GM18909 (cell line): ENCODE measurements around the gene TRUB1.

ENCODE experiments used
- ATAC-seq: cut with Tn5 transposase; IDR thresholded peaks from one replicate; pipeline ENCODE4 v1.9.1; 2021; ENCODE audit warnings: mild to moderate bottlenecking; ENCODE audit not compliant: unreplicated experiment, poor library complexity

TRUB1 gene

DNA sequence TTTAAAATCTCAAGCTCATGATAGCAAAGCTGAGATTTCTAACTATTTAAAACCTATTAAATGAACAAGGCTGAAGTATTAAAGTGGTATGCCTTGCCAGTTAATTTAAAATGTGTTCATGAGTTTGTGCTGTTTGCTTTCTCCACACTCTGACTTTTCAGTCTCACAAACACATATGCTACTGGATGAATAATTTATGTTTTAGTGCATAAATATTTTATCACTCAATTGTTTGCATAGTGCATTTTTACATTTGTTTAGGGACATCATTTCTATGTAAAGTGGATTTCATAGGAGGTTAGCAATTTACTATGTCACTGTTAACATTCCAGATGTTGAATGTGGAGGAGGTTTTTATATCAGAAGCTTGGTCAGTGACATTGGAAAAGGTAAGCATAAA, 36.0 kb downstream of the TRUB1 start:
- ATAC-seq = no peak

GRCh38 chr10:114974625-114975024, 36.6 kb downstream of the TRUB1 start:
- no peak for ATAC-seq

DNA sequence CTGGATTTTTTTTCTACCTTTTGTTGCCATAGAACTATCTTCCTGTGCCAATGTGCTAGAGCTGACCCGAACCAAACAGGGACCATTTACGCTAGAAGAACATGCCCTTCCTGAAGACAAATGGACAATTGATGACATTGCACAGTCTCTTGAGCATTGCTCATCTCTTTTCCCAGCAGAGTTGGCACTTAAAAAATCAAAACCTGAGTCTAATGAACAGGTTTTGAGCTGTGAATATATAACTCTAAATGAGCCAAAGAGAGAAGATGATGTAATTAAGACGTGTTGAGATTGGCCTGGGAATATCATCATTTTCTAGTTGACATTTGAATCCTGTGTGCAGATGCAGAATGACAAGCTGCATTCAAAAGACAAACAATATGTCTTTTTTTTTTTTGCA, 37.1 kb downstream of the TRUB1 start:
- ATAC-seq = no peak

GRCh38 chr10:114982989-114983388, 45.0 kb downstream of the TRUB1 start:
- no peak for ATAC-seq

DNA sequence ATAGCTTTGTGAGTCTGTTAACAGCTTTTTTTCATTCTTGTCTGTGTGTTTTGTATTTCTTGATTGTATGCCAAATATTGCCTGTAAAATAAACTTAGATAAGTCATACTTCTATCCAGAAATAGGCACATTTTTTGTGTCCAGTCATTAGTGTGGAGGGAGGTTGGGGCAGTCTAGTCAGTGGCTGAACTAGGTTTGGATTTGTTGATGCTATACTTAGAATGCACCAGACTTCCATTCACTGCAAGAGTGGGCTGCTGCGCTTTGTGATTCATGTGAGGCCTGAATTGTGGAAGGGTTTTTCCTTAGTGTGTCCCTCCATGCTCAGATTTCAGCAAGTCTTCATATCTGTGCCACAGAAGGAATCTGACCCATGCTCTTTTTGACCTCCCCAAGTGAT, 50.0 kb downstream of the TRUB1 start:
- no peak for ATAC-seq

DNA sequence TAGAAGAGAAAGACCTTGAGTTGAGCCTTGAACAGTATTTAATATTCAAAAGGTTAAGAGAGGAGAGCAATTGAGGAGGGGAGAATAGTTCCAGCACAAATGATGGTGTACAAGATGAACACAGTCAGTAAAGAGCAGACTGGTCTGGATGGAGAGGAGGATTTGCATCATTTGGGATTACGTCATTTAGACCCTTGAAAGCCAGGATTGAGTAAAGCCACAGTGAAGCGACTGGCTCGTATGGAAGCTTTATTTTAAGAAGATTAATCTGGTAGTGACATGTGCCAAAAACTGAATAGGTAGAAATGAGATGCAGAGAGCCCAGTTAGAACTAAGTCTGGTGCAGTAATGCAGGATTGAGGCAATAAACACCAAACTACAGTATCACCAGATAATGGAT, 52.6 kb downstream of the TRUB1 start:
- ATAC-seq = no peak

- ATAC-seq = no peak
These were observed 53.0 kb downstream of the TRUB1 start for GRCh38 chr10:114990991-114991390.

DNA sequence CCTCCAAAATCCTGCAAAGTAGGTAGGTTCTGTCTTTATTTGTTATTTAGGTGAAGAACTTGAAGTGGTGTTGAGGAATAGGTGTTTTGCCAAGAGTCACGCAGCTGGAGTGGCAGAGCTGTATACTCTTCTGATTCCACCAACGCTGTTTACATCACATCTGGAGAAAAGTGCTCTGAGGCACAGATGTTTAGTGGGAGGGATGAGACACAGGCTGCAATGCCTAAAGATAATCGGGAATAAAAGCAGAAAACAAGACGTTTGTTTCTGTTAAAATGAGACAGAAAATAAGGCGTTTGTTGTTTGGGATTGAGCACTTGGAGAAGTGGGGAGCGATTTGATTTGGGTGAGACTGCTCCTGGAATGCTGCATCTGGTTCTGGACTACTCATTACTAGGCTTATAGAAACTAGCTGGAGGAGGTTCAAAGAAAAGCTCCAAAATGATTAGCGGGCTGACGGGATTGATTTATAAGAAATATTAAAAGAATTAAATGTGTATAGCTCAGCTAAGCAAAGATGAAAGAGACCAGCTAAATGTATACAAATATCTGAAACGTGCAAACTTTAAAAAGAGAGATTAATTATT, 54.3 kb downstream of the TRUB1 start:
- ATAC-seq = no peak

GRCh38 chr10:114995468-114996247, 57.7 kb downstream of the TRUB1 start:
- ATAC-seq = no peak

- no peak for ATAC-seq
These were observed 58.5 kb downstream of the TRUB1 start for GRCh38 chr10:114996542-114996941.

DNA sequence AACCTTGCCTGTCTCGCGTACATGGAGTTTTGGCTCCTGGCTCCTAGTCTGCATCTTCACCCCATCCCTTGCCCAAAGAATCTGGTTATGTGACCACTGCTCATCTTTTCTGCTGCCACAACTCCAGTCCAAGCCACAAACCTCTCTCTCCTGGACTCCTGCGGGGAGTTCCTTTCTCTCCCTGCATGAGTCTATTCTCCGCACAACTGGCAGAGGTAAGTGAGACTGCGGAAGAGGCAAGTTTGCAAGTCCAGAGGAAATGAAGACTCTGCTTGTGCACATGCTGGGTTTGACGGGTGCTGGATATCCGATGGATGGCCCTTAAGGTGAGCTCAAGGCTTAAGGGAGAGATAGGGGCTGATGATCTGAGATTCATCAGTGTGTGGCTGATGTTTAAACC, 61.0 kb downstream of the TRUB1 start:
- no peak for ATAC-seq

GRCh38 chr10:115001506-115002381, 63.7 kb downstream of the TRUB1 start:
- ATAC-seq = peak; percentile 80

DNA sequence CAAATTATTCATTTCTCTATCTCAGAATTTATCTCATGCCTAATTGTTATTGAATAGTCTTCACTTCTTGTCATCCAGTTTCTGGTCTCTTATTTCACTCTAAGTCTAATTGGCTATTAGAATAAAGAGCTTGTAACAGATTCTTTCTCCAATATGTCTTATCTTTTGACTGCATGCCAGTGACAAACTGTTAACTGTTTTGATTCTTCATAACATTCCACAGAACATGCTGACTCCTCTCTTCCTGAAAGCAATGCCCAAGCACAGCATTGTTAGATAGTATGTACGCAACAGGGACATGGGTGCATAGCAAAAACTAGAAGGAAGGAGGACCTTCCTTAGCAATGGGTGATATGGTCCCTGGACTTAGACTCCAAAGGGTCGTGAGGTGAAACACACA, 65.4 kb downstream of the TRUB1 start:
- ATAC-seq = no peak

DNA sequence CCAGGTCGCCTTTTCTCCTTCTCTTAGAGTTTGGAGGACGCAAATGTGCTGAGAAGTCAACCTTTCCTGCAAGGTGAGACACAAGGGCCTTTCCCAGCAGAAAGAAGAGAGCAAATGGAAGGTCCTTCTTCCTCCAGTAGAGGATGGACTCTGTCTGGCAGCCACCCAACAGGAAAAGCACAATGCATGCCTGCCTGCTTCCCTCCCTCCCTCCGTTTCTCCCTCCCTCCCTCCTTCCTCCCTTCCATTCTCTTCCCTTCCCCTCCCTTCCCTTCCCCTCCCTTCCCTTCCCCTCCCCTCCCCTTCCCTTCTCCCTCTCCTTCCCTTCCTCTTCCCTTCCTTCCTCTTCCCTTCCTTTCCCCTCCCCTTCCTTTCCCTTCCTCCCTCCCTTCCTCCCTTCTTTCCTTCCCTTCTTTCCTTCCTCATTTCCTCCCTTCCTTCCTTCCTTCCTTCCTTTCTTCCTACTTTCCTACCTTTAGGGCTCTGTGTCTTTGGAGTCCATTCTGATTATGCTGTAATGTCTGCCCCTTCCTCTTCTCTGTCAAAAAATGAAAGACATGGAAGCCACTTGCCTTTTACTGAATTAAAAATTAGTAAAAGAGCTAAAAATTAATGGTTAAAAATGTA, 66.4 kb downstream of the TRUB1 start:
- ATAC-seq = no peak

- no peak for ATAC-seq
These were observed 67.8 kb downstream of the TRUB1 start for GRCh38 chr10:115005771-115006170.

GRCh38 chr10:115018185-115018931, 80.4 kb downstream of the TRUB1 start:
- ATAC-seq = no peak

DNA sequence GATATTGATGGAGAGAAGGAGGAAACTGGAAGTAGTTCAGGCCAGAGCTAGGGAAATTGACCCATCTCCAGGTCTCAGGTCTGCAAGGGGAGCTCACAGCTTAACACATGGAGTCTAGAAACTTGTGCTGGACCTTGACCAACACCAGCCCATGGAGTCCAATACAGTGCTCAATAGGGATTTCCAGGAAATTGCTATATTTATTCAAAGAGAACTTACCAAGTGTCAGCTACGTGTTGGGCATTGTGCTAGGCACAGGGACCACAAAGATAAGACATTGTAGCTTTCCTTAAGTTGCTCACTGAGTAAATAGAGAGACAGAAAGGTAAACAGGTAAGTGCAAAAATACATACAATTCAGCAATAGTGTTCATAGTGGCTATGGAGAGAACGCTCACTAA, 82.5 kb downstream of the TRUB1 start:
- ATAC-seq = no peak

DNA sequence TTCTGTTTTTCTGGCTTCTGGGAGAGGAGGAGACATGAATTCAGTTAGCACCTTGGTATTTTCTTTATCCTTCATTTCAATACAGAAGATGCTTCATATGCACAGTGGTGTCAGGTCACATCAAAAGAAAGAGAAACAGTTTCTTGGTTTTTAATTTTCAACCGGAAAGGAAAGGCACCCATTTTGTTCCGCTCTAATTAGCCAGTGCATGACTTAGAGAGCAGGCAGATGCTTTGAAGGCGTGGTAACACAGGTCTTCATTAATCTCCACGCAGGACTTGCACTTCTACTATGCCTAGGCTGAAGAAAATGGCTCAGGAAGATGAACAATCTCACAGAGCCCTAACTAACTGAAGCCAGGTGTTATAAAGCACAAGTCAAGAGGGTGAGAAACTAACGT, 84.7 kb downstream of the TRUB1 start:
- peak; percentile 58 for ATAC-seq

- no peak for ATAC-seq
These were observed 85.7 kb downstream of the TRUB1 start for GRCh38 chr10:115023715-115024114.

DNA sequence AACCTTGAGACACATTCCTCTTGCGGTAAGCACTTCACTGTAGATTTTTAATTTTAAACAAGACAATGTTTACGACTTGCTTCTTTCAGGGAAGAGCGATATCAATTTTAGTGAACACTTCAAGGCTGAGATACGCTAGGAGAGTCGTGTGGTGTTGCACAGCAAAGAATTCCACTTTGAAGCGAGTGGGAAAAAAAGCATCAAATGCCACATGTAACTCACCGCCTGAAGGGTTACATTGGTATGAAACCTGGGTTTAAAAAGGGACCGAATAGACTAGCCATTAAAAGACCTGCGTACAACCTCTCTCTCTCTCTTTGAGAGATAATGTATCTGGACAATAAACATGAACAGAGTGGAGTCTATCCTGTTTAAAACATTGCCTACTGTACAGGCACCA, 86.4 kb downstream of the TRUB1 start:
- no peak for ATAC-seq
